K562 (cell line): ENCODE results near the gene GRIN1. TPM values are rescaled to one million over a fixed set of nuclear protein-coding genes. Genes with fewer than 3 reads are reported as not detected.
A peak's percentile ranks its signal among the peaks of the same experiment; 100 is the strongest.

ENCODE experiments used
- ATAC-seq: fragments of 200-7000 bp; cut with Tn5 transposase; 3 replicates; pipeline ENCODE4 v1.9.1; 2020; ENCODE audit warnings: moderate library complexity
- BruUV-seq: library from RNA; stranded (reverse); fragments of 400-500 nt; replicated peaks from 2 replicates; lab custom pipeline; 2021; lab: Mats Ljungman, UMichigan
- CTCF ChIA-PET: fragments of 300-600 bp; formaldehyde crosslinking; extraction: SDS; loops from one replicate; lab custom pipeline; 2021; ENCODE audit warnings: low intra/inter-chr PET ratio; lab: Yijun Ruan, JAX
- POLR2A ChIA-PET: fragments of 300-600, 350-650 bp; sonication (Branson Sonifier 250); formaldehyde crosslinking; extraction: SDS; loops from one replicate; lab custom pipeline; 2021; ENCODE audit warnings: antibody characterized with exemption, inconsistent platforms; lab: Yijun Ruan, JAX
- DNase-seq, 4 experiments: peaks; one replicate each; pipeline versions ENCODE4 v3.0.0 to v3.0.0-alpha.2; 2011 to 2018; ENCODE audit warnings: low spot score in 3 of 4, mixed read lengths in 3 of 4; ENCODE audit errors: extremely low read depth in 1 of 4
- FAIRE-seq: peaks from 2 replicates; lab custom pipeline; 2011; peaks lifted over from hg19 to GRCh38; lab: Jason Lieb, UNC
- H2AFZ ChIP-seq: 2 replicates; pipeline ENCODE4 v1.6.0; 2011; ENCODE audit warnings: low read depth, low read length, control low read depth, inconsistent platforms
- H3K27ac ChIP-seq: fragments of 200-600 bp; 3 replicates; pipeline ENCODE4 v1.8.0; 2011; ENCODE audit warnings: low read depth, mild to moderate bottlenecking, control low read depth, inconsistent platforms, low read length, moderate library complexity, mixed read lengths; ENCODE audit errors: extremely low read depth
- H3K27me3 ChIP-seq, 2 experiments: fragments of 300-600 bp in 1 of 2; 2 replicates in 1 of 2; 3 replicates in 1 of 2; pipeline versions ENCODE4 v1.6.0 to v1.8.0; 2011; ENCODE audit warnings: inconsistent platforms in 2 of 2, low read length in 2 of 2, mild to moderate bottlenecking in 1 of 2, mixed read lengths in 1 of 2, moderate library complexity in 1 of 2; ENCODE audit not compliant: control insufficient read depth in 2 of 2, insufficient read depth in 2 of 2
- H3K36me3 ChIP-seq: fragments of 300-600 bp; 3 replicates; pipeline ENCODE4 v1.8.0; 2011; ENCODE audit warnings: mild to moderate bottlenecking, low read length, inconsistent platforms; ENCODE audit not compliant: control insufficient read depth, insufficient read depth
- H3K4me1 ChIP-seq, 2 experiments: fragments of 200-600 bp in 1 of 2; replicated peaks in 1 of 2; 2 replicates in 1 of 2; 3 replicates in 1 of 2; pipeline versions ENCODE4 v1.5.1 to v1.8.0; 2011; ENCODE audit warnings: inconsistent platforms in 2 of 2, low read length in 2 of 2, mild to moderate bottlenecking in 1 of 2, mixed read lengths in 1 of 2, moderate library complexity in 1 of 2; ENCODE audit not compliant: control insufficient read depth in 2 of 2, insufficient read depth in 2 of 2
- H3K4me2 ChIP-seq: 2 replicates; pipeline ENCODE4 v1.6.1; 2011; ENCODE audit warnings: low read length, control low read depth, inconsistent platforms, mixed read lengths; ENCODE audit not compliant: insufficient read depth
- H3K4me3 ChIP-seq: fragments of 200-600 bp; sonication (generic), shearing (Covaris generic); 2 replicates; pipeline ENCODE4 v1.5.1; 2016; ENCODE audit warnings: control low read depth, inconsistent platforms
- H3K79me2 ChIP-seq: fragments of 200-600 bp; 3 replicates; pipeline ENCODE4 v1.8.0; 2011; ENCODE audit warnings: low read length, inconsistent platforms; ENCODE audit not compliant: control insufficient read depth, insufficient read depth
- H3K9ac ChIP-seq, 2 experiments: 2 replicates each; pipeline versions ENCODE4 v1.6.0 to v1.6.1; 2011; ENCODE audit warnings: low read depth in 2 of 2, low read length in 2 of 2, control low read depth in 1 of 2, inconsistent platforms in 1 of 2, mild to moderate bottlenecking in 1 of 2, mixed read lengths in 1 of 2; ENCODE audit not compliant: insufficient read depth in 1 of 2
- H3K9me1 ChIP-seq: one replicate; pipeline ENCODE4 v1.6.0; 2011; ENCODE audit warnings: inconsistent platforms, mild to moderate bottlenecking, low read length, moderate library complexity; ENCODE audit not compliant: control insufficient read depth, insufficient read depth
- H3K9me3 ChIP-seq: replicated peaks from 2 replicates; pipeline ENCODE4 v1.5.1; 2011; ENCODE audit warnings: low read depth, low read length, inconsistent platforms; ENCODE audit not compliant: control insufficient read depth, insufficient read depth
- H4K20me1 ChIP-seq: replicated peaks from 2 replicates; pipeline ENCODE4 v1.6.1; 2011; ENCODE audit warnings: low read length, inconsistent platforms, mixed read lengths; ENCODE audit not compliant: control insufficient read depth, insufficient read depth
- CBX5 ChIP-seq: IDR thresholded peaks from 2 replicates; pipeline ENCODE4 v1.6.1; 2014; ENCODE audit warnings: low read depth, borderline replicate concordance
- CHD4 ChIP-seq: fragments of 200-600 bp; sonication (generic); IDR thresholded peaks from 3 replicates; pipeline ENCODE4 v1.6.1; 2012; ENCODE audit warnings: low read depth, mild to moderate bottlenecking, mixed read lengths, low read length, inconsistent platforms; ENCODE audit not compliant: insufficient read depth, insufficient replicate concordance, poor library complexity, severe bottlenecking
- HDAC3 ChIP-seq: fragments of 450-650 bp; IDR thresholded peaks from 2 replicates; pipeline ENCODE4 v1.6.1; 2018; ENCODE audit warnings: borderline replicate concordance, mild to moderate bottlenecking, moderate library complexity; ENCODE audit not compliant: partially characterized antibody
- LARP7 ChIP-seq: fragments of 450-650 bp; IDR thresholded peaks from 2 replicates; pipeline ENCODE4 v1.6.1; 2016
- POLR2G ChIP-seq: fragments of 200-400 bp; formaldehyde crosslinking; IDR thresholded peaks from 2 replicates; pipeline ENCODE4 v1.6.1; 2017; ENCODE audit warnings: low read depth, mild to moderate bottlenecking, antibody characterized with exemption, low read length, moderate library complexity
- RBBP5 ChIP-seq: fragments of 200-600 bp; sonication (generic); IDR thresholded peaks from 2 replicates; pipeline ENCODE4 v1.6.1; 2012; ENCODE audit warnings: borderline replicate concordance, mild to moderate bottlenecking, low read length, control low read depth, inconsistent platforms; ENCODE audit not compliant: insufficient read depth, poor library complexity, severe bottlenecking
- WGBS: fragments of 100-300 bp; shearing (Covaris generic); methylation state at CpG from one replicate; pipeline ENCODE4 v1.1.6; 2016; ENCODE audit warnings: low coverage, mixed read lengths; ENCODE audit not compliant: insufficient coverage; ENCODE audit errors: missing lambda C conversion rate; 5-methylcytosine and 5-hydroxymethylcytosine counted together
- in situ Hi-C: fragments of 300-500 bp; cut with MboI; formaldehyde crosslinking; loops from 4 replicates; pipeline ENCODE4 v1.15.0; 2018; ENCODE audit warnings: inconsistent platforms, mixed read lengths
- intact Hi-C: fragments of 100-400 bp; cut with micrococcal nuclease; formaldehyde crosslinking; loops from 2 replicates; pipeline ENCODE4 v1.14.2; 2022
- polyA plus RNA-seq, 8 experiments: library from polyadenylated mRNA; depleted of rRNA in 4 of 8; stranded (reverse) in 5 of 8; unstranded in 3 of 8; fragments of >200 nt; fragmentation: Nextera tagmentation in 2 of 8; fragmentation: Illumina TruSeq in 1 of 8; extraction: Ambion mirVana in 2 of 8; extraction: Trizol in 1 of 8; gene quantifications; 2 replicates each; pipeline versions ENCODE4 v1.2.1 to v1.2.3, GENCODE V29; 2011 to 2014; ENCODE audit warnings: inconsistent platforms in 1 of 8, missing spikeins in 1 of 8
- total RNA-seq, 7 experiments: library from RNA; depleted of rRNA in 6 of 7; stranded (reverse); fragments of >200 nt in 6 of 7; fragmentation: Illumina TruSeq in 2 of 7; extraction: Trizol in 2 of 7; gene quantifications; 2 replicates each; pipeline versions ENCODE4 v1.2.1 to v1.2.3, GENCODE V29; 2011 to 2021; ENCODE audit warnings: low replicate concordance in 1 of 7

The GRIN1 gene
- total and polyA plus RNA-seq, 9 of the 15 experiments (the other 6 are each of a cell fraction or from before 2014, with no cell fraction given): 0.03 to 0.35 (median 0.16) TPM; not detected in 6

DNA sequence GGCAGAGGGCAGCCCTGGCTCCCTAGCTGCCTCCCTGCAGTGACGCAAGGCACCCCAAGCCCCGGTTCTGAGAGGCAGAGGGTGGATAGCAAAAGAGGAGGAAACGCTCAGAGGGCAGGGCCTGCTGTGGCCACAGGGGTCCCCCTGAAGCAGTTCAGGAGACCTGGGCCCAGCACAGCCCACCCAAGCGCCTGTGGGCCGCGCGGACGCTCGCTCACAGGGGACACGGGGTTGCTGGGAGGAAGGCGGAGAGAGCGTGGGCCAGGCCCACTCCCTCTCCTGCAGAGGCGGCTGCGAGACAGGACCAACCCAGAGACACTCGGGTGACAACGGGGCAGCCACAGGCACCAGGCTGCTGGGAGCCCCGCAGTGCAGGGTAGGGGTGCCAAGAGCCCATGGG is 40.8 kb downstream of the GRIN1 start:
- in situ Hi-C loops (no loop called here), intact Hi-C loops (no loop called here)

GRCh38 chr9:137180491-137180890 is 41.5 kb downstream of the GRIN1 start:
- H3K9me1 ChIP-seq: no peaks in the 10 kb centered on the region
- H4K20me1 ChIP-seq: 0 out of 2 replicates have a peak, but pooled peaks cover 2% of the 10 kb centered on the region
- DNase-seq (no peak), FAIRE-seq (no peak), ATAC-seq (no peak)
- no peak overlapping the region for H3K4me3 ChIP-seq
- WGBS: 90% methylated on average over 15 of the region's 20 CpGs
- H3K4me1 ChIP-seq: peaks cover 3 to 66% of the 10 kb centered on the region in 2 experiments; a peak in 3 of 5 replicates
- no peak overlapping the region for H2AFZ ChIP-seq
- intact Hi-C loops: no loop called here
- in situ Hi-C loops: no loop called here
- ChIA-PET POLR2A (interaction anchor here (0.6 to 1.2 kb wide), 4 partner anchors 9 to 21 kb away, joined by 3 to 4 read pairs (median 3); no protein-coding TSS in a partner anchor), CTCF (no interaction called here)
- TF ChIP-seq POLR2G (peak; percentile 18), CHD4 (no peak), RBBP5 (no peak), LARP7 (no peak)
- H3K9ac ChIP-seq: no peak overlapping the region; a peak in 1 of 4 replicates
- no peaks in the 10 kb centered on the region for H3K27me3 ChIP-seq
- H3K9me3 ChIP-seq: no peaks in the 10 kb centered on the region
- no peak overlapping the region for H3K27ac ChIP-seq
- H3K4me2 ChIP-seq: no peak overlapping the region
- peaks cover 67% of the 10 kb centered on the region; the same call in 1 of the 3 replicates for H3K36me3 ChIP-seq
- H3K79me2 ChIP-seq: no peaks in the 10 kb centered on the region
- no TSS peak for BruUV-seq

More for the DNA sequence above, 40.8 kb downstream of the GRIN1 start:
- peaks cover 60% of the 10 kb centered on the region; the same call in 1 of the 3 replicates for H3K36me3 ChIP-seq
- BruUV-seq: no TSS peak
- H2AFZ ChIP-seq: no peak overlapping the region
- CTCF ChIA-PET: no interaction called here
- DNase-seq (no peak), ATAC-seq (no peak), FAIRE-seq (no peak)
- no peaks in the 10 kb centered on the region for H3K27me3 ChIP-seq
- POLR2A ChIA-PET: interaction anchor here (0.6 to 1.2 kb wide), 4 partner anchors 8 to 253 kb away, joined by 3 to 4 read pairs (median 4); no protein-coding TSS in a partner anchor
- TF ChIP-seq POLR2G (0 out of 2 replicates have a peak, but pooled peaks have one; percentile 3), HDAC3 (no peak), CBX5 (no peak)
- H3K79me2 ChIP-seq: no peaks in the 10 kb centered on the region
- no peak overlapping the region for H3K4me3 ChIP-seq
- no peak overlapping the region; a peak in 1 of 4 replicates for H3K9ac ChIP-seq
- 0 out of 2 replicates have a peak, but pooled peaks cover 2% of the 10 kb centered on the region for H4K20me1 ChIP-seq
- H3K9me1 ChIP-seq: no peaks in the 10 kb centered on the region
- H3K4me2 ChIP-seq: no peak overlapping the region
- no peak overlapping the region for H3K27ac ChIP-seq
- H3K9me3 ChIP-seq: no peaks in the 10 kb centered on the region
- WGBS: 92% methylated on average over 15 of the region's 17 CpGs
- H3K4me1 ChIP-seq: peaks cover 3 to 66% of the 10 kb centered on the region in 2 experiments; a peak in 3 of 5 replicates
